Activated gamma-delta T cell treated with Interleukin-2 at 50 U/mL for 16 hours (primary cell): ENCODE results near the gene PHPT1.
"Not testable (repeated sequence)": the region's sequence is repeated elsewhere in the genome, so short reads cannot be mapped to it uniquely, and the experiment has no call there.

Source experiments
- DNase-seq: peaks from one replicate; pipeline ENCODE4 v3.0.0-alpha.2; 2020

The PHPT1 gene

DNA sequence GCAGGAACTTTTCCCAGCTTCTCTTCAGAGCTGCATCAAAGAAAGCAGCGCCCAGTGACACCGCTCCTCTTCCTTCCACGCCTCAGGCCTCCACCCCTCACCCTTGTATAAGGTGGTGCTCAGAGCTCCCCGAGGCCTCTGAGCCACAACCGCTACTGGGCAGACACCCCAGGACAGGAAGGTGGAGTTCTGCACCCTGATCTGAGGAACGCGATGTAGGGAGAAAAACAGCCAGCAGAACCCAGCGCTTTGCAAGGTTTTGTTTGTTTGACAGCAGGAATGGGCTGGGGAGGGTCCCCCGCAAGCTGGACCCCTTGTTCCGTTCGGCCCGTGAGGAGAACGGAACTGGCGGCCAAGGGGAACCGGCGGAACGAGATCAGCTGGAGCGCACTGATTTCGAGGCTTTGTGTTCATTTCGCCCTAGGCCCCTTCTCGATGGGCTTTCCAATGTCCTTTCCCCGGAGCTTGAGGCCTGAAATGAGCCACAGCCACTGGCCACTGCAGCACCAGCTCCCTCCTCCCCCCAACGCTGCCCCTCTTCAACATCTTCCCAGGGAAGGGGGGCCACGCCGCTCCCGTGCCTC is 12.8 kb downstream of the PHPT1 start:
- DNase-seq = no peak

DNA sequence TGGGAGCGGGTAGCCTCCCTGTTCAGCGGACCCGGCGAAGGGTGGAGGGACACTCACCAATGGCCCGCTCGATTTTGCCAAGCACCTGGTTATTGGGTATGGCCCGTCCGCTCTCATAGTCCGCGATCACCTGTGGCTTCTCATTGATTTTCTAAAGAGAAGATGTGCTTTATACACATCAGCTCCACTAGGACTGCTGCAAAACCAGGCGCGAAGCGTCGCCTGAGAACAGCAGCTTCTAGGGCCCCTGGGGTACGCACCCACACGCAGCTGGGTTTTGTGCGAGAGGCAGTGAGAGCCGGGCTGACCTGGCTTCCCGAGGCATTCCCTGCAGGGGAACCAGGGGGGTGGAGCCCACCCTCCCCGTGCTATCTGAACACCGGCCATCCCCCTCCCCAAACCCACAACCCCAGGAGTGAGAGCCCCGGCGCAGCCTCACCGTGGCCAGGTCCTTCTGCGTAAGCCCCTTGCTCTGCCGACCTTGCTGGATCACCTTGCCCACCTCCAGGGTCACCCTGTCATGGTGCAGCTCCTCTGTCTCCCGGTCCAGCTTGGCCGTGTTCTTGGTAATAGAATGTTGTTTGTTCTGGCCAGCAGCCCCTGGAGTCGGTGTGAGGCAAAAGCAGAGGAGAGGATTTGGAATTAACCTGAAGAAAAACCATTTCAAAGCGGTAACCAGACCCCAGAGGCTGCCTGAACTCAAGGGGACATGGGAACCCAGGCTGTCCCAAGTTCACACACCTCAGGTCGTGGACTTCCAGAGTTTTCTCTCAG is 13.8 kb downstream of the PHPT1 start:
- no peak for DNase-seq

DNA sequence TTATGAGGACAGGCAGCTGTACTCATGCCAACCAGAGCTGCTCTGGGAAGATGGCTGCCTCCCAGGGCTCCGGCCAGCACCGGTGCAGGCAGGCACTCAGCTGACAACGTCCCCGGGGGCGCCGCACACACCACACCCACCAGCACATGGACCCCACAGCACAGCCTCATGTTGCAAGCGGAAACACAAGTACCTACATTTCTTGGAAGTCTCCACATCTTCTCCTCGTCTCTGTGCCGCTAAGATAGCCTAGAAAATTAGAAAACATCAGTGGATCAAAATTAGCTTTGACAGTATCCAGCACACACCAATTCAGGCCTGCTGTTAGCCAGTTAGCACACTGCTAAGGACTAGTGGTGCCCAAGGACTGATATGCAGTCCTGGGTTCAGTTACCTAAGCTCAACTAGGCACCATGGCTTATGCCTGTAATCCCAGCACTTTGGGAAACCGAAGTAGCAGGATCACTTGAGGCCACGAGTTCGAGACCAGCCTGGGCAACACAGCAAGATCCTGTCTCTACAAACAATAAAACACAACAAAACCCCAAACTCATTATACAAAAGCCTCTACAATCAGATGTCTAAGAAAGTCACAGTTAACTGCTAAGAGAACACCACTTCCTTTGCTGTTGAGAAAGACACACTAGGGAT is 14.5 kb downstream of the PHPT1 start:
- DNase-seq = no peak

DNA sequence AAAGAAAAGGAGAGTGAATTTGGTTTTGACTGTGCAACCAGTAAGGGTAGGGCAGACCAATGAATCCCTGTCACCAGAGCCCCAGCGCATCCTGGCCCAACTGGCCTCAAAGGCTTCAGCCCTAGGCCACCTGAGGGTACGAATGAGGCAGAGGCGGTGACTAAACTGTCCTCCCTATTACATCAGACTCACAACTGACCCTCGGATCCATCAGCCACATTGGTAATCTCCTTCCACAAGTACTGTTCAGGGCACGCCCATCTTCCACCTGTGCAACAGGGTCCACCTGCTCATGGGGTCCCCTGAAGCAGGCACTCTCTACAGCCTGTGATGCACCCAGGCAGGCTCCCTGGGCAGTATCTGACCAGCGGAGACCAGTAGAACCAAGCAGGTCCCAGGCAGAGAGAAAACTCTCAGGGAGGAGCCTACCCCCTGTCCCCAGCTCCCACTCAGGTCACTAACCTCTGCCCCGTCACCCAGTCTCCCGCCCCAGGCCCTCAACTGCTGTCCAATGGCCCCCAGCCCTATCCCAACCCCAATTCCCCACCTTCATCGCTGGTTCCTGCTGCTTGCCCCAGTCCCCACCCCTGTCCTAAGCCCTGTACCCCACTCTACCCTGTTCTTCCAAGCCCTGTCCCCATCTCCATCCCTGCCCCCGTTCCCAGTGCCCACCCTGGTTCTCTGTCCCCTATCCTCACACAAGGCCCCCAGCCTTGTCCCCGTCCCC is 16.0 kb downstream of the PHPT1 start:
- DNase-seq = peak; percentile 3

DNA sequence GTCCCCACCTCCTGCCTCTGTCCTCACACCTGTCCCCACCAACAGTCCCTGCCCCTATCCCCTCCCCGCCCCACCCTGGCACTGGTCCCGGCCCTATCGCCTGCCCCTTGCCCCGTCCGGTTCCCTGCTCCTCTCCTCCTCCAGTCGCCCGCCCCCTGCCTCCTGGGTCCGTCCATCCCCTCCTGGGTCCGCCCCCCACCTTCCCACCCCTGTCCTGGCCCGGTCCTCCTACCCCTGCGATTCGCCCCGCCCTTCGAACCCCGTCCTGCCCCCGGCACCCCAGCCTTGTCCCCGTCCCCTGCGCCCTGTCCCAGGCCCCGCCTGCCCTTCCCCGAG is 16.5 kb downstream of the PHPT1 start:
- DNase-seq = no peak

DNA sequence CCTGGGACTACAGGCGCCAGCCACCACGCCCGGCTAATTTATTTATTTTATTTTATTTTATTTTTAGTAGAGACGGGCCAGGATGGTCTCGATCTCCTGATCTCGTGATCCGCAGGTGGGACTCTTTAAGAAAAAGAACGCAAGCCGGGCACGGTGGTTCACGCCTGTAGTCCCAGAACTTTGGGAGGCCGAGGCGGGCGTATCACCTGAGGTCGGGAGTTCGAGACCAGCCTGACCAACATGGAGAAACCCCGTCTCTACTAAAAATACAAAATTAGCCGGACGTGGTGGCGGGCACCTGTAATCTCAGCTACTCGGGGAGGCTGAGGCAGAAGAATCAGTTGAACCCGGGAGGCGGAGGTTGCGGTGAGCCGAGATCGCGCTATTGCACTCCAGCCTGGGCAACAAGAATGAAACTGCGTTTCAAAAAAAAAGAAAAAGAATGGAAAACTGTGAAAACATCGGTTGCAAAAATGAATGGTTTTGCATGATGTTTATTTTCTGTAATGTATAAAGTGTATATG is 17.8 kb downstream of the PHPT1 start:
- DNase-seq = not testable (repeated sequence)

DNA sequence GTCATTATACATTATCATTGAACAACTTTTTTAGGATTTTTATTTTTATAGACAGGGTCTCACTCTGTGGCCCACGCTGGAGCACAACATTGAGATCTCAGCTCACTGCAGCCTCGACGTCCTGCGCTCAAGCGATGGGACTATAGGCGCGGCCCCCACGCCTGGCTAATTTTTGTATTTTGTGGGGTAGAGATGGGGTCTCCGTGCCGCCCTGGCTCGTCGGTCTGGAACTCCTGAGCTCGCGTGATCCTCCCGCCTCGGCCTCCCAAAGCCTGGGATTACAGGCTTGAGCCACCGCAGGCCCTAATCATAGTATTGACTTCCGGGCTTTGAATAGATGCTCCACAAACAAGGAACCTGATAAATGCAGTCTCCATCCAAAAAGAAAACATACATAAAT is 18.3 kb downstream of the PHPT1 start:
- no peak for DNase-seq

DNA sequence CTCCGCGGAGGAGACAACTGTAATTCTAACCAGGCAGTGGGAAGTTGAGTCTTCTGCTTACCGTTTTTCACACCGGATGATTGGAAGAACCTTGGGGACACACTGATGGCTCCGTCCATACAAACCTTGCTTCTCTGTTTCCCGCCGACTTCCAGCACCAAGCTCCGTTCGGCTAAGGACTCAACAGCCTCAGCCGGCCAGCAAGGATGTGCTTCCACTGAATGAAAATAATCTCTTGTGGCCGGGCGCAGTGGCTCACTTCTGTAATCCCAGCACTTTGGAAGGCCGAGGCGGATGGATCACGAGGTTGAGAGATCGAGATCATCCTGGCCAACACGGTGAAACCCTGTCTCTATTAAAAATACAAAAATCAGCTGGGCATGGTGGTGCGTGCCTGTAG is 18.7 kb downstream of the PHPT1 start:
- no peak for DNase-seq

DNA sequence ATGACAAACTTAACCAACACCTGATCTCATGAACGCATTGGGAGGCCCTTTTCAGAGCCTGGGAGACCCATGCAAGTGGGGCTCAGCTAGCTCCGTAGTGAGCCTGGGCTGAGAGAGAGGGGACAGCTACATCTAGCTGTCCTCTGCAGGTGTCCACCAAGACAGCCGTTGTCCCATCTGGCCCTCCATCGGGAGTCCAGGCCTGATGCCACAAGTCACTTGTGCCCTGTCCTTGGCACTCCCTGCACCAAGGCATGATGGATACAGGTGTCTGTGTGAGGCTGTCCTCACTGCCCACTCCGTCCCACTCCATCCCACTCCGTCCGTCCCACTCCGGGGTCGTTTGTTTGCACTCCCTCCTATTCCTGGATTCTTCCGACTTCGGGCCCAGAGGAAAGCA is 19.4 kb downstream of the PHPT1 start:
- no peak for DNase-seq

DNA sequence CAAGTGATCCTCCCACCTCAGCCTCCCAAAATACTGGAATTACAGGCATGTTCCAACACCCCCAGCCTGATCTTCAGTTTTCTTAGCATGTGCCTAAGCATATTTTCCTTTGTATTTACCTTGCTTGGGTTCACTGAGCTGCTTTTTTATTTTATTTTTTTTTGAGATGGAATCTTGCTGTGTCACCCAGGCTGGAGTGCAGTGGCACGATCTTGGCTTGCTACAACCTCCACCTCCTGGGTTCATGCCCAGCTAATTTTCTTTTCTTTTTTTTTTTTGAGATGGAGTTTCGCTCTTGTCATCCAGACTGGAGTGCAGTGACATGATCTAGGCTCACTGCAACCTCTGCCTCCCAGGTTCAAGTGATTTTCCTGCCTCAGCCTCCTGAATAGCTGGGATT is 20.4 kb downstream of the PHPT1 start:
- DNase-seq = not testable (repeated sequence)

DNA sequence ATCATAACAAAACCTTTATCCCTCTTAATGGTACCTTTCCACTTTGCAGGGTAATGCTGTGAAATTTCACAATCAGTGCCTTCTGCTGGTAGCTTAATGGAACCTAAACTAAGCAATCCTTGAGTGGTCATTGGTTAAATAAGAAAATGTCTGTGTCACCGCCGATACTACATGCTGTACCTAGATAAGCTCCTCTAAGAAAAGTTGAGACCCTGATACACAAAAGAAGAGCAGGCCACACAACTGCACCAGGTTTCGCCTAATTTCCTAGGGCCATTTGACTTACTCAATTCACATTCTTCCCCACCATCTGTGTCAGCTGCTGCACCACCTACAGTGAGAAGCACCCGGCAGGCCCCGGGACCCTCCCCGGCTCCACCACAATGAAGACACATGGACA is 25.9 kb downstream of the PHPT1 start:
- no peak for DNase-seq

DNA sequence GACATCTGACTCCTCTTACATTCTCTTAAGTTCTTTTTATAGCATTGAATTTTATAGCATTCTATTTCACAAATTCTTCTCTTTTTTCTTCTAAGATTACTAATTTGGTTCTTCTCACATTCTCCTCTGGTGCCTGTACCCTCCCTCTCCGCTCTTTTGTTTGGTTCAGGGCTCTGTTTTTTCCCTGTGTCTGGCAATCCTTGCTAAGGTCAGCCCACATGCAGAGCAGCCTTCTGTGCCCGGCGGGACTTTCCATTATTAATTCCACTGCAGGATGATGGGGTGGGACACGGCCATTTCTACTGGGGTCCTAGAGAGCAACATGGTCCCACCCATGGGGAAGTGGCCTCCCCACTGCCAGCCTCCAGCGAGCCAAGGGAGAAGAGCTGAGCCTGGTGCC is 27.3 kb downstream of the PHPT1 start:
- DNase-seq = no peak

DNA sequence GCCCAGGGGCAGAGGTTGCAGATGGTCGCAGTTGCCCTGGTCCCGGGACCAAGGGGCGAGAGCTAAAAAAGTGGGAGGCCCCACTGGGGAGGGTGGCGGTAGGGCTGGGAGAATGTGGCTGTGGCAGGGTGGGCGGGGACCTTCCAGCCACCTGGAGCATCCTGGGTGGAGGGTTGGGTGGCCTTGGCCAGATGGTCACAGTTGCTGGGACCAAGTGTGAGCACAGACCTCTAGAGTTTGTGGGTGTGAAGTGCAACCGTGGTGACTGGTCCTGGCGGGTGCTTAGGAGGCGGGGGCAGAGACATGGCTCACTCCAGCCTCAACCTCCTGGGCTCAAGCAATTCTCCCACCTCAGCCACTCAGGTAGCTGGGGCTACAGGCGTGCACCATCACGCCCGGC is 31.4 kb downstream of the PHPT1 start:
- DNase-seq = no peak

DNA sequence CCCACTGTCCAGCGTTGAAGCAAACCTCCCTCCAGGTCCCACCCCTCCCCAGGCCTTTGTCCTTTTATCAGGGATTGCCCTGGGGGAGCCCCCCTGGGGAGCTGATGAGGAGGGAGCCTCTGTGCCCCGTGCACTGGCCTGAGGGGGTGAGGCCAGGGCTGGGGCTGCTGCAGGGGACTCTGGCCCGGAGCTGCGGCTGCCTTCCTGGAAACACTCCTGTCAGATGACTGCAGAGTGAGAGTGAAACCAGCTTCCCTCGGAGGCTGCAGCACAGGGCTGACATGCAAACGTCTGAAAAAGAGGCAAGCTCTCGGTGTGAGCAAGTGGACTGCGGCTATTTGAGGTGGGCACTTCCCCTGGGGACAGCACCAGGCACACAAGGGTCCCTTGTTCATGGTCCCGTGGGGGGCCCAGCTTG is 32.5 kb downstream of the PHPT1 start:
- no peak for DNase-seq

DNA sequence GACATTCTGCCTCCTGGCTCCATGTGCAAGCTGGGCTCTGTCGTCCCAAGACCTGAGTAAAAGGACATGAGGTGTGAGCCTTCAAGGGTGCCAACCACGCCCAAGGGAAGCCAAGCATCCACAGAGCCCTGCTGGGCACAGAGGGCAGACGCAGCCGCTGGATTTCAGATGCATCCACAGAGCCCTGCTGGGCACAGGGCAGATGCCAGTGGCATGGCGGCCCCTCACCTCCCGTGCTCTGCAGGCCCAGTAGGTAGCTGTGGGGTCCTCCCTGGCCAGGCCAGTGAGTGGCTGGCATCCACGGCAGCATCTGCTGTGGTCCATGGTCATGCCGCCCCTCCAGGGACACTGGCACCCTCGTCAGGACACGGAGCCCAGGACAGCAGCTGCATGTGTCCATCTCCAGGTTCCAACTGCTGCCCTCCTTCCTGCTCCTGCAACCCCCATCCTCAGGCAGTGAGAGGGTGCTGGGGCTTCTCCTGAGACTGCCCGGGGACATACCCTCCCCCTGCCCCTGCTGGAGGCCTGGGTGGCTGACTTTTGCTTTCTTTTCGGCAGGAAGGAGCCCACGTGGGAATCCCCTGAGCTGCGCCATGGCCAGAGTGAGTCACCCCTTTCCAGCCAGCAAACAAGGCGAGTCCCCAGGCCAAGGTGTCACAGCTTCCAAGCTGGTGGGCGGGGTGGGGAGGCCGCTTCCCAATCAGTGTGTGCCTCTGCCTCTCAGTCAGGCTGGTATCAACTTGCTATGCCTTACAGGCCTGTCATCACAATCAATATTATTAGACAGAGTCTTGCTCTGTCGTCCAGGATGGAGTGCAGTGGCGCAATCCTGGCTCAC is 33.1 kb downstream of the PHPT1 start:
- DNase-seq = peak; percentile 76

DNA sequence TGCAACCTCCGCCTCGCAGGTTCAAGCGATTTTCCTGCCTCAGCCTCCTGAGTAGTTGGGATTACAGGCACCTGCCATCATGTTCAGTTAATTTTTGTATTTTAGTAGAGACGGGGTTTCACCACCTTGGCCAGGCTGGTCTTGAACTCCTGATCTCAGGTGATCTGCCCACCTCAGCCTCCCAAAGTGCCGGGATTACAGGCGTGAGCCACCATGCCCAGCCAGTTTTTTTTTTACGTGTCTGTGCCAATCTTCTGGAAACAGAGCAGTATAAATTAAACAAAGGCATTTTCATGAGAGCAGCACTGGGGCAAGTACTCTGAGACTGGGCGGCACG is 33.7 kb downstream of the PHPT1 start:
- not testable (repeated sequence) for DNase-seq

DNA sequence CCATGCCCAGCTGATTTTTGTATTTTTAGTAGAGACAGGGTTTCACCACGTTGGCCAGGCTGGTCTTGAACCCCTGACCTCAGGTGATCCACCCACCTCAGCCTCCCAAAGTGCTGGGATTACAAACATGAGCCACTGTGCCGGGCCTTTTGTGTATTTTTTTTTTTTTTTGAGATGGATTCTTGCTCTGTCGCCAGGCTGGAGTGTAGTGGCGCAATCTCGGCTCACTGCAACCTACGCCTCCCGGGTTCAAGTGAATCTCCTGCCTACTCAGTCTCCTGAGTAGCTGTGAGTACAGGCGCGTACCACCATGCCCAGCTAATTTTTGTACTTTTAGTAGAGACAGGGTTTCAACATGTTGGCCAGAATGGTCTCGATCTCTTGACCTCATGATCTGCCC is 34.5 kb downstream of the PHPT1 start:
- DNase-seq = not testable (repeated sequence)

DNA sequence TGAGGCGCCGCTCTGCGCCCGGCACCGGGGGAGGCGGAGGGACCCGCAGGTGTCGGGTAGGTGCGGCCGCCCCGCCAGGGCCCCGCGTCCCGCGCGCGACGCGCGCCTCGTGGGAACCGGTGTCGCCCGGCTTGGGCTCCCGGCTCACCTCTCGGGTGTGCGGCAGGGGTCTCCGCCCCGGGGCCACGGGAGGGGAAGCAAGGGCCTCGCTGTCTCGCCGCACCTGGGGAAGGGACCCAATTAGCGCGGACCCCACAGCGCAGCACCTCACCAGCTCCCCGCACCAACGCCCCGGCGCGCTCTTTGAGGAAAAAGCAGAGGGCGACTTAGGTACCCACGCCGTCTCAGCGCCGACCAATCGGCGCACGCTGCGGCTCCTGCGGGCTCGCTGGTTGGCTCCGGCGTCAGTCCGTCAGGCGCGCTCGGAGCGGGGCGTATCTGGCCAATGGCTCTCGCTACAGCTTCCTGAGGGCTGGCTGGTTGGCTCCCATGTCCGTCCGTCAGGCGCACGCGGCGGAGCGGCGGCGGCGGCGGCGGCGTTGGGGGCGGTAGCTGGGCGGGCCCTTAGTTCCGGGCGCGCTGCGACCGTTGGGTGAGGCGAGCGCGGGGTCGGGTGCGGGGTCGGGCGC is 36.9 kb downstream of the PHPT1 start, which contains the start of gene TRAF2:
Gene TRAF2 (plus strand): TSS at position 567 of the 629 bp plus-strand sequence. CDS start 12,225 bp downstream, outside the sequence.
- DNase-seq = peak; percentile 97

DNA sequence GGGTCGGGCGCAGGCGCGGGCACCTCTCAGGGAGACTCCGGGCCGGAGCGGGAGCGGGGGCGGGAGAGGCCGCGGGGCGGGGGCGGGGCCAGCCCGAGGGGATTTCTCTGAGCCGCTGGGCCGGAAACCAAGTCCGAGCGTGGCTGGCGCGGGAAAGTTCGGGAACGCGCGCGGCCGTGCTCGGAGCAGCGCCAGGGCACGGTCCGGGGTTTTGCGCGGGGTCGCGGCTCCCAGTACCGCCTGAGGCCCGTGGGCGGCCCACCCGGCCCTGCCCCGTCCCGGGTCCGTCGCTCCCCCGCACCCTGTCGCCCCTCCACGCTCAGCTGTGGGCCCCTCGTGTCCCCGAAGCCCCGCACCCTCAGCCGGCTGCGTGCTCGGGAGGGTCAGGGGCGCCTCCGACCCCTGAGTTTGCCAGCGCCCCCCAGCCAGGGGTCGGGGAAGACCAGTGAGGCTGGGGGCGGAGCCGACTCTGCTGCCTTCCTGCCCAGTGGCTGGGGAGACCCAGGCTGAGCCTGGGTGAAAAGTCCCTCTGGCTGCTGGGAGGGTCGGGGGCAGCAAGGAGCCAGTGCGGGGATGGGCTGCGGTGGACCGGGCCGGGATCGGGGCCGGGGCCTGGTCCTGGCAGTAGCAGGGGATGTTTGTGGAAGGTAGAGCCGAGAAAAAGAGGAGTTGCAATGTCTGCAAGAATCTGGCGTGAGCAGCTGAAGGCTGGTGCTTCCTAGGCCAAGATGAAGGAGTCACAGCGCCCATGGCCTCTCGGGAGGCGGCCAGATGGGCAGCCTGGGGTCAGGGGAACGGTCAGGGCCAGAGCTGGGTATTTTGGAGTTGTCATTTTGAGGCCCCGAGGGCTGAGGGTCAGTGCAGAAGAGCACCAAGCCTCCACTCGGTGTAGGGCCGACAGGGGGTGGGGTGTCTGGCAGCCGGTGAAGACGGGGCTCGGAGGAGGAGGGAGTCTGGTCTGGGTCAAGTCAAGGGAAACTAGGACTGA is 37.7 kb downstream of the PHPT1 start:
- DNase-seq = peak; percentile 21

DNA sequence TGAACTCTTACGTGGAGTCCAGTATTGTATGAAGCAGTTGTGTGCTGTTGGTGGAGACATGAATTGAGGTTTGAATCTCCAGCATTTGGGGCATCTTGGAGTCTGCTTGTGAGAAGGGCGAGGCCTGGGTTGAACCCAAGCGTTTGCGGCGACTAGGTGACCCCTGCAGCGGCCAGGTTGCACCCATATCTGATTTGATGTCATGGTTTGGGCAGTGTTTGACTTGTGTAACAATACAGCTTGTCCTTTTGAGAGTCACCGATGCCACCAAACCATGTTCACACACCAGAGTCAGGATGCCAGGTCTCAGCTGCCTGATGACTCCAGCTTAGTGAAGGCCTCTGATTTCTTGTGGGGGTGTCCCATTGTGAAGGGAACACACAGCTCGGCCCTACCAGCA is 39.2 kb downstream of the PHPT1 start:
- DNase-seq = no peak

DNA sequence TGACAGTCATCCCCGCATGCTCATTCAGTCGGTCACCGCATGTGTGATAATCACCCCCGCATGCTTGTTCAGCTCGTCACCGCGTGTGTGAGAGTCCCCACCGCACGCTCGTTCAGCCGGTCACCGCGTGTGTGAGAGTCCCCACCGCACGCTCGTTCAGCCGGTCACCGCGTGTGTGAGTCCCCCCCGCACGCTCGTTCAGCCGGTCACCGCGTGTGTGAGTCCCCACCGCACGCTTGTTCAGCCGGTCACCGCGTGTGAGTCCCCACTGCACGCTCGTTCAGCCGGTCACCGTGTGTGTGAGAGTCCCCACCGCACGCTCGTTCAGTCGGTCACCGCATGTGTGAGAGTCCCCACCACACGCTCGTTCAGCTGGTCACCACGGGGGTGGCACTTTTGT is 40.6 kb downstream of the PHPT1 start:
- DNase-seq = no peak
